ENCODE measurements around the gene SLC25A39. TPM values are rescaled to one million over a fixed set of nuclear protein-coding genes. Genes with fewer than 3 reads are reported as not detected.
A peak's percentile ranks its signal among the peaks of the same experiment; 100 is the strongest.
"Not testable (repeated sequence)": the region's sequence is repeated elsewhere in the genome, so short reads cannot be mapped to it uniquely, and the experiment has no call there.

The SLC25A39 gene
- total RNA-seq, 1 donor from 2014 or later = 80.6 TPM

- peaks cover 3% of the 10 kb centered on the region for H3K36me3 Mint-ChIP-seq (ENCODE audit: low read depth, unreplicated experiment)
- H3K9me3 Mint-ChIP-seq (ENCODE audit: unreplicated experiment) = no peaks in the 10 kb centered on the region
- H3K27ac Mint-ChIP-seq (ENCODE audit: unreplicated experiment) = peak within 1 kb of the TSS; percentile 89
- H3K4me2 ChIP-seq (ENCODE audit: low read length) = peak within 1 kb of the TSS; percentile 97
- no peaks in the 10 kb centered on the region for H3K36me3 ChIP-seq (ENCODE audit: insufficient read depth, low read length)
- H3K4me1 Mint-ChIP-seq (ENCODE audit: low read depth, unreplicated experiment) = peaks cover 2% of the 10 kb centered on the region
- peaks cover 13% of the 10 kb centered on the region for H3K79me2 ChIP-seq (ENCODE audit: insufficient read depth, low read length)
- no peak for TF ChIP-seq EZH2 (IDR thresholded peaks at IDR 0.05; ENCODE audit: insufficient read depth, low read length)
- TF ChIP-seq CTCF (IDR thresholded peaks at IDR 0.05; ENCODE audit: insufficient read depth, low read depth, low read length) = no peak
- H3K4me3 Mint-ChIP-seq (ENCODE audit: unreplicated experiment) = peak within 1 kb of the TSS; percentile 98
- FAIRE-seq (peak; percentile 56), DNase-seq (ENCODE audit: low read depth) (peak; percentile 98)
- H3K4me1 ChIP-seq (ENCODE audit: insufficient read depth, low read length) = no peaks in the 10 kb centered on the region
- peaks cover 2% of the 10 kb centered on the region for H3K27me3 ChIP-seq (ENCODE audit: insufficient read depth, low read length)
- H4K20me1 ChIP-seq (ENCODE audit: insufficient read depth, low read length) = peaks cover 30% of the 10 kb centered on the region
- H3K27me3 Mint-ChIP-seq (ENCODE audit: low read depth, unreplicated experiment) = peaks cover 26% of the 10 kb centered on the region
- H3K9me3 ChIP-seq (ENCODE audit: insufficient read depth, low read depth, low read length) = no peaks in the 10 kb centered on the region
- peak within 1 kb of the TSS; percentile 95 for H3K4me3 ChIP-seq (ENCODE audit: insufficient read depth, low read depth, low read length)
- H3K27ac ChIP-seq (ENCODE audit: low read depth, low read length) = peak within 1 kb of the TSS; percentile 49
- peak within 1 kb of the TSS; percentile 81 for H2AFZ ChIP-seq (ENCODE audit: low read depth, low read length)
- peak within 1 kb of the TSS; percentile 90 for H3K9ac ChIP-seq (ENCODE audit: low read length)
These were observed 20.4 kb upstream of the SLC25A39 start, which contains the start of gene GRN for GRCh38 chr17:44344939-44345453. Gene GRN (plus strand): TSS chr17:44345302. CDS start chr17:44349165, 3,863 bp downstream.

GRCh38 chr17:44343510-44344209, 19.0 kb upstream of the SLC25A39 start:
- Histone ChIP-seq H4K20me1 (ENCODE audit: insufficient read depth, low read length) (peaks cover 20% of the 10 kb centered on the region), H3K9ac (ENCODE audit: low read length) (no peak overlapping the region), H2AFZ (ENCODE audit: low read depth, low read length) (peak overlapping the region; percentile 41), H3K4me2 (ENCODE audit: low read length) (no peak overlapping the region), H3K9me3 (ENCODE audit: insufficient read depth, low read depth, low read length) (no peaks in the 10 kb centered on the region), H3K4me1 (ENCODE audit: insufficient read depth, low read length) (no peaks in the 10 kb centered on the region), H3K4me3 (ENCODE audit: insufficient read depth, low read depth, low read length) (no peak overlapping the region), H3K79me2 (ENCODE audit: insufficient read depth, low read length) (peaks cover 13% of the 10 kb centered on the region), H3K36me3 (ENCODE audit: insufficient read depth, low read length) (no peaks in the 10 kb centered on the region), H3K27ac (ENCODE audit: low read depth, low read length) (no peak overlapping the region), H3K27me3 (ENCODE audit: insufficient read depth, low read length) (peaks cover 2% of the 10 kb centered on the region)
- no peak for DNase-seq (ENCODE audit: low read depth)
- H3K9me3 Mint-ChIP-seq (ENCODE audit: unreplicated experiment) = no peaks in the 10 kb centered on the region
- FAIRE-seq = no peak
- H3K27ac Mint-ChIP-seq (ENCODE audit: unreplicated experiment) = no peak overlapping the region
- peaks cover 2% of the 10 kb centered on the region for H3K36me3 Mint-ChIP-seq (ENCODE audit: low read depth, unreplicated experiment)
- peak overlapping the region; percentile 40 for H3K4me3 Mint-ChIP-seq (ENCODE audit: unreplicated experiment)
- H3K27me3 Mint-ChIP-seq (ENCODE audit: low read depth, unreplicated experiment) = peaks cover 26% of the 10 kb centered on the region
- H3K4me1 Mint-ChIP-seq (ENCODE audit: low read depth, unreplicated experiment) = peaks cover 2% of the 10 kb centered on the region
- no peak for TF ChIP-seq CTCF (IDR thresholded peaks at IDR 0.05; ENCODE audit: insufficient read depth, low read depth, low read length)
- no peak for TF ChIP-seq EZH2 (IDR thresholded peaks at IDR 0.05; ENCODE audit: insufficient read depth, low read length)

DNA sequence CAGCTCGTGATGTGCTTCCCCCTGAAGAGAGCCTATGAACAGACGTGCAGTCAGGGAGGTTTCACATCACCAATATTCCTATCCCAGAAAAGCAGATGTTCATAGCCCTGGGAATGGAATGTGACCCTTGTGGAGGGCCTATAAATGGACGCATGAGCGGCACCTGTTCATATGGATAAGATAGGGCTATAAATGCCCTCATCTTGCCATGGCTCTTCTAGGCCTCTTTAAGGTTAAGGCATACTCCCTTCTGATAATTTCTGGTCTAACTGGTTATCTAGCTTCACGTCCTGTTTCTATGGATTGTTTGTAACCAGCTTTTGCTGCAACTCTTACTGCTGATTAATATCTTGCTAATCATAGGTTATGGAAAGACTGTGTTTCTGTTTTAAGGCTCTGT, 15.9 kb upstream of the SLC25A39 start:
- H3K27me3 Mint-ChIP-seq (ENCODE audit: low read depth, unreplicated experiment) = peaks cover 33% of the 10 kb centered on the region
- not testable (repeated sequence) for H3K4me2 ChIP-seq (ENCODE audit: low read length); H3K27ac ChIP-seq (ENCODE audit: low read depth, low read length); H2AFZ ChIP-seq (ENCODE audit: low read depth, low read length); H3K36me3 ChIP-seq (ENCODE audit: insufficient read depth, low read length); H3K36me3 Mint-ChIP-seq (ENCODE audit: low read depth, unreplicated experiment); FAIRE-seq; H3K79me2 ChIP-seq (ENCODE audit: insufficient read depth, low read length); DNase-seq (ENCODE audit: low read depth); H3K4me1 Mint-ChIP-seq (ENCODE audit: low read depth, unreplicated experiment); H3K9ac ChIP-seq (ENCODE audit: low read length); H3K4me3 Mint-ChIP-seq (ENCODE audit: unreplicated experiment); H3K27me3 ChIP-seq (ENCODE audit: insufficient read depth, low read length); H3K9me3 Mint-ChIP-seq (ENCODE audit: unreplicated experiment); H3K4me3 ChIP-seq (ENCODE audit: insufficient read depth, low read depth, low read length); H3K27ac Mint-ChIP-seq (ENCODE audit: unreplicated experiment); H3K4me1 ChIP-seq (ENCODE audit: insufficient read depth, low read length); H3K9me3 ChIP-seq (ENCODE audit: insufficient read depth, low read depth, low read length); H4K20me1 ChIP-seq (ENCODE audit: insufficient read depth, low read length)
